Measurements from ENCODE around the gene ITPKA. TPM values are rescaled to one million over a fixed set of nuclear protein-coding genes. Genes with fewer than 3 reads are reported as not detected.

ITPKA gene
- polyA plus RNA-seq, 1 donor (not counting 4 experiments of a cell fraction or from before 2014, with no cell fraction given): 0.12 TPM

DNA sequence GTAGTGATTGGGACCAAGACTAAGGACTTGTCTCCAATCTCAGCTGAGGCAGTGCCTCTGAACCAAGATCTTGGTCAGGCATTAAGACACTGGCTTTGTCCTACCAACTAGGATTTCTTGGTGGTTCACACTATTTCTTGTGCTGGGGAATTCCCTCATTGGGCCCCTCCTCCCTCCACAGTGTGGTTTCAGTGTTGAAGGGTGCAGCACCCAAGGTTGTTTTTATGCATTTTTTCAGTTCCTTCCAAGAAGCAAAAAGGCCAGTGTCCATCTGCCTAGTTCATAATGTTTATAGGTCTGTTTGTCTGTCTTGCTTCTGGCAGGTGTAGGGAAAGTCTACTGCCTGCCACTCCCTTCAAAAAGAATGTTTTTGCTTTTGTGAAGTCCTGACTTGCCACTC, 10.6 kb upstream of the ITPKA start:
- H4K20me1 ChIP-seq (ENCODE audit: control insufficient read depth, extremely low read depth, insufficient read depth, low read length): no peaks in the 10 kb centered on the region
- TF ChIP-seq, protein P1, sequence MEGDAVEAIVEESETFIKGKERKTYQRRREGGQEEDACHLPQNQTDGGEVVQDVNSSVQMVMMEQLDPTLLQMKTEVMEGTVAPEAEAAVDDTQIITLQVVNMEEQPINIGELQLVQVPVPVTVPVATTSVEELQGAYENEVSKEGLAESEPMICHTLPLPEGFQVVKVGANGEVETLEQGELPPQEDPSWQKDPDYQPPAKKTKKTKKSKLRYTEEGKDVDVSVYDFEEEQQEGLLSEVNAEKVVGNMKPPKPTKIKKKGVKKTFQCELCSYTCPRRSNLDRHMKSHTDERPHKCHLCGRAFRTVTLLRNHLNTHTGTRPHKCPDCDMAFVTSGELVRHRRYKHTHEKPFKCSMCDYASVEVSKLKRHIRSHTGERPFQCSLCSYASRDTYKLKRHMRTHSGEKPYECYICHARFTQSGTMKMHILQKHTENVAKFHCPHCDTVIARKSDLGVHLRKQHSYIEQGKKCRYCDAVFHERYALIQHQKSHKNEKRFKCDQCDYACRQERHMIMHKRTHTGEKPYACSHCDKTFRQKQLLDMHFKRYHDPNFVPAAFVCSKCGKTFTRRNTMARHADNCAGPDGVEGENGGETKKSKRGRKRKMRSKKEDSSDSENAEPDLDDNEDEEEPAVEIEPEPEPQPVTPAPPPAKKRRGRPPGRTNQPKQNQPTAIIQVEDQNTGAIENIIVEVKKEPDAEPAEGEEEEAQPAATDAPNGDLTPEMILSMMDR (optimal IDR thresholded peaks at IDR 0.05 in 1 of 3, IDR thresholded peaks at IDR 0.05 in 1 of 3, conservative IDR thresholded peaks at IDR 0.05 in 1 of 3; ENCODE audit: extremely low read depth in 1 of 3, insufficient read depth in 2 of 3, low read length in 3 of 3): no peak
- H3K36me3 ChIP-seq (ENCODE audit: control insufficient read depth in 2 of 2, extremely low read depth in 1 of 2, insufficient read depth in 2 of 2, low read length in 2 of 2): peaks cover 13 to 16% of the 10 kb centered on the region in 2 experiments
- no peaks in the 10 kb centered on the region for H3K79me2 ChIP-seq (ENCODE audit: control insufficient read depth, insufficient read depth, low read length)
- H3K4me2 ChIP-seq (ENCODE audit: control insufficient read depth, extremely low read depth, insufficient read depth, low read depth, low read length): no peak overlapping the region
- DNase-seq (ENCODE audit: low read depth, low spot score) (no peak), FAIRE-seq (no peak)
- no peaks in the 10 kb centered on the region for H3K27me3 ChIP-seq (ENCODE audit: control insufficient read depth, extremely low read depth, insufficient read depth, low read length)
- no peaks in the 10 kb centered on the region for H3K9me1 ChIP-seq (ENCODE audit: control insufficient read depth, extremely low read depth, insufficient read depth, low read length)
- dilution Hi-C loops (cut with MboI; ENCODE audit: extremely low pct_ligation_motif_present, low sequenced_read_pairs): no loop called here
- no peaks in the 10 kb centered on the region for H3K4me1 ChIP-seq (ENCODE audit: control insufficient read depth, extremely low read depth, insufficient read depth, low read length)
- H3K9me3 ChIP-seq (ENCODE audit: control insufficient read depth, low read depth, low read length): no peaks in the 10 kb centered on the region
- H3K4me3 ChIP-seq (ENCODE audit: control insufficient read depth in 2 of 3, extremely low read depth in 1 of 3, insufficient read depth in 2 of 3, low read depth in 1 of 3, low read length in 3 of 3): no peak overlapping the region
- H3K27ac ChIP-seq (ENCODE audit: control insufficient read depth, insufficient read depth, low read length): no peak overlapping the region
- H2AFZ ChIP-seq (ENCODE audit: control insufficient read depth, low read length): no peak overlapping the region
- no peak overlapping the region for H3K9ac ChIP-seq (ENCODE audit: control insufficient read depth, extremely low read depth, insufficient read depth, low read length)

GRCh38 chr15:41483519-41483918, 10.2 kb upstream of the ITPKA start:
- no peak overlapping the region for H3K4me3 ChIP-seq (ENCODE audit: control insufficient read depth in 2 of 3, extremely low read depth in 1 of 3, insufficient read depth in 2 of 3, low read depth in 1 of 3, low read length in 3 of 3)
- H3K36me3 ChIP-seq (ENCODE audit: control insufficient read depth in 2 of 2, extremely low read depth in 1 of 2, insufficient read depth in 2 of 2, low read length in 2 of 2): peaks cover 13 to 16% of the 10 kb centered on the region in 2 experiments
- H3K9me1 ChIP-seq (ENCODE audit: control insufficient read depth, extremely low read depth, insufficient read depth, low read length): no peaks in the 10 kb centered on the region
- dilution Hi-C loops (cut with MboI; ENCODE audit: extremely low pct_ligation_motif_present, low sequenced_read_pairs): no loop called here
- H3K9me3 ChIP-seq (ENCODE audit: control insufficient read depth, low read depth, low read length): no peaks in the 10 kb centered on the region
- no peaks in the 10 kb centered on the region for H3K79me2 ChIP-seq (ENCODE audit: control insufficient read depth, insufficient read depth, low read length)
- no peak for TF ChIP-seq EZH2 (IDR thresholded peaks at IDR 0.05; ENCODE audit: low read length)
- TF ChIP-seq, protein P1 (optimal IDR thresholded peaks at IDR 0.05 in 1 of 3, IDR thresholded peaks at IDR 0.05 in 1 of 3, conservative IDR thresholded peaks at IDR 0.05 in 1 of 3; ENCODE audit: extremely low read depth in 1 of 3, insufficient read depth in 2 of 3, low read length in 3 of 3): no peak
- DNase-seq (ENCODE audit: low read depth, low spot score) (no peak), FAIRE-seq (no peak)
- no peak overlapping the region for H3K9ac ChIP-seq (ENCODE audit: control insufficient read depth, extremely low read depth, insufficient read depth, low read length)
- H3K27ac ChIP-seq (ENCODE audit: control insufficient read depth, insufficient read depth, low read length): no peak overlapping the region
- H2AFZ ChIP-seq (ENCODE audit: control insufficient read depth, low read length): no peak overlapping the region
- H3K4me1 ChIP-seq (ENCODE audit: control insufficient read depth, extremely low read depth, insufficient read depth, low read length): no peaks in the 10 kb centered on the region
- no peak overlapping the region for H3K4me2 ChIP-seq (ENCODE audit: control insufficient read depth, extremely low read depth, insufficient read depth, low read depth, low read length)
- H4K20me1 ChIP-seq (ENCODE audit: control insufficient read depth, extremely low read depth, insufficient read depth, low read length): no peaks in the 10 kb centered on the region
- no peaks in the 10 kb centered on the region for H3K27me3 ChIP-seq (ENCODE audit: control insufficient read depth, extremely low read depth, insufficient read depth, low read length)

All from keratinocyte (primary cell).